Omental fat pad (tissue), 4 donors: ENCODE data around the gene ASCC3. TPM values are rescaled to one million over a fixed set of nuclear protein-coding genes. Genes with fewer than 3 reads are reported as not detected.

Source experiments
- ATAC-seq: fragments of 150-250 bp; one replicate; pipeline ENCODE4 v1.9.1; 2016; ENCODE audit warnings: mild to moderate bottlenecking, moderate library complexity; ENCODE audit not compliant: low FRiP score
- DNase-seq: peaks from one replicate; pipeline ENCODE4 v3.0.0-alpha.2; 2019; ENCODE audit warnings: low spot score
- CTCF ChIP-seq, 3 donors: fragments of 450-650 bp; IDR thresholded peaks; one replicate each; pipeline ENCODE4 v1.5.1; 2016 to 2017; ENCODE audit warnings: antibody characterized with exemption in 3 of 3, mild to moderate bottlenecking in 3 of 3, moderate library complexity in 2 of 3
- total RNA-seq, 4 donors: library from RNA; depleted of rRNA; stranded (reverse); fragments of >200 nt; gene quantifications; one replicate each; pipeline ENCODE4 v1.1.0, GENCODE V29; 2016

Gene ASCC3
- total RNA-seq, 4 donors from 2014 or later: 20.1 to 44.8 (median 25.9) TPM

GRCh38 chr6:100790084-100790483, 91.0 kb downstream of the ASCC3 start:
- DNase-seq (no peak), ATAC-seq (no peak)
- no peak for TF ChIP-seq CTCF (IDR thresholded peaks at IDR 0.05)

- no peak for TF ChIP-seq CTCF (IDR thresholded peaks at IDR 0.05)
- DNase-seq: no peak
Measured at GRCh38 chr6:100785982-100786381, 95.1 kb downstream of the ASCC3 start.

GRCh38 chr6:100780648-100781047, 100.5 kb downstream of the ASCC3 start:
- DNase-seq: no peak
- ATAC-seq: no peak
- TF ChIP-seq CTCF (IDR thresholded peaks at IDR 0.05): no peak

More at GRCh38 chr6:100785982-100786381, 95.1 kb downstream of the ASCC3 start:
- no peak for ATAC-seq

DNA sequence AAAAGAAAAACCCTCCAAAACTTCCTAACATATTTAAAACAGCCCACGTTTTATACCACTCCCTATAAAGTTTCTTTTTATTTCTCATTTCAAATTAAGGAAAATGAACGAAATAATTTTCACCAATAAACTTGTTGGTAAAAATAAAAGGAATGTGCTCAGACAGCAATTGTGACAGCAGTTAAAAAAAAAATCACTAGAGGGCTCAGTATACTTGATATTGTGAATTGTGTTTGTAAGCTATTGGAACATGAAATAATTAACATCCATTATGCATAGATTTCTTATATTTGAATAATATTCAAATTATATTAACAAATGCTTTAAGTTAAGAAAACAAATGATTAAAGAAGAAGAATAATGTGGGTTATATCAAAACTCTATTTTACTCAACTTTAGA, 105.5 kb downstream of the ASCC3 start:
- TF ChIP-seq CTCF (IDR thresholded peaks at IDR 0.05): no peak
- ATAC-seq: no peak

GRCh38 chr6:100774681-100775080, 106.4 kb downstream of the ASCC3 start:
- no peak for TF ChIP-seq CTCF (IDR thresholded peaks at IDR 0.05)
- ATAC-seq (no peak), DNase-seq (no peak)

More for the DNA sequence above, 105.5 kb downstream of the ASCC3 start:
- no peak for DNase-seq

DNA sequence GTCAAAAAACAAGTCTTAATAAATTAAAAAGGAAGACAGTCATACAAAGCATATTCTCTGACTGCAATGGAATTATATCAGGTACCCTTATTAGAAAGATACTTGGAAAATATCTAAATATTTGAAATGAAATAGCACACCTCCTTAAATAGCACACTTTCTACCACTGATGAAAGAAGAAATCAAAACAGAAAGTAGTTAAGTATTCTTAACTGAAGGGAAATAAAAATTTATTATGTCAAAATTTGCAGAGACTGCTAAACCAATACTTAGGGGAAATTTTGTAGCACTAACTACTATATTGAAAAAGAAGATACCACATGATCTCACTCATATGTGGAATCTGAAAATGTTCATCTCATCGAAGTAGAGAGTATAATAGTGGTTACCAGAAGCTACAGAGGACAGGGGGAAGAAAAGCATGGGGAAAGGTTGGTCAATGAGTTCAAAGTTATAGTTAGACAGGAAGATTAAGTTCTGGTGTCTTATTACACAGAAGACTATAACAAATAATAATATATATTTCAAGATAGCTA, 112.2 kb downstream of the ASCC3 start:
- DNase-seq (no peak), ATAC-seq (no peak)
- TF ChIP-seq CTCF (IDR thresholded peaks at IDR 0.05): no peak

- no peak for TF ChIP-seq CTCF (IDR thresholded peaks at IDR 0.05)
- DNase-seq: no peak
- ATAC-seq: no peak
Measured at GRCh38 chr6:100763617-100764241, 117.4 kb downstream of the ASCC3 start.
